ENCODE measurements around the gene RNF141. TPM values are rescaled to one million over a fixed set of nuclear protein-coding genes. Genes with fewer than 3 reads are reported as not detected.

The RNF141 gene
- total RNA-seq, 1 donor from 2014 or later, result 21.7 TPM

- TF ChIP-seq CTCF (conservative IDR thresholded peaks at IDR 0.05; ENCODE audit: low read depth, low read length), result no peak
- no peak overlapping the region for H3K4me3 ChIP-seq (ENCODE audit: low read depth, low read length)
- peak; percentile 18 for DNase-seq (ENCODE audit: low read depth)
Observed at GRCh38 chr11:10529279-10529678, 11.7 kb downstream of the RNF141 start.

GRCh38 chr11:10528121-10528520 lies 12.9 kb downstream of the RNF141 start:
- H3K4me3 ChIP-seq (ENCODE audit: low read depth, low read length), result no peak overlapping the region
- DNase-seq (ENCODE audit: low read depth), result no peak
- TF ChIP-seq CTCF (conservative IDR thresholded peaks at IDR 0.05; ENCODE audit: low read depth, low read length), result no peak

- no peak overlapping the region for H3K4me3 ChIP-seq (ENCODE audit: low read depth, low read length)
- no peak for TF ChIP-seq CTCF (conservative IDR thresholded peaks at IDR 0.05; ENCODE audit: low read depth, low read length)
- no peak for DNase-seq (ENCODE audit: low read depth)
Observed at GRCh38 chr11:10526974-10527918, 13.7 kb downstream of the RNF141 start.

- H3K4me3 ChIP-seq (ENCODE audit: low read depth, low read length), result no peak overlapping the region
- TF ChIP-seq CTCF (conservative IDR thresholded peaks at IDR 0.05; ENCODE audit: low read depth, low read length), result no peak
- DNase-seq (ENCODE audit: low read depth), result no peak
Observed at GRCh38 chr11:10524471-10524870, 16.5 kb downstream of the RNF141 start.

GRCh38 chr11:10522921-10523320 lies 18.1 kb downstream of the RNF141 start:
- no peak overlapping the region for H3K4me3 ChIP-seq (ENCODE audit: low read depth, low read length)
- TF ChIP-seq CTCF (conservative IDR thresholded peaks at IDR 0.05; ENCODE audit: low read depth, low read length), result no peak
- no peak for DNase-seq (ENCODE audit: low read depth)

GRCh38 chr11:10522276-10522675 lies 18.7 kb downstream of the RNF141 start:
- no peak for TF ChIP-seq CTCF (conservative IDR thresholded peaks at IDR 0.05; ENCODE audit: low read depth, low read length)
- DNase-seq (ENCODE audit: low read depth), result no peak
- no peak overlapping the region for H3K4me3 ChIP-seq (ENCODE audit: low read depth, low read length)

- TF ChIP-seq CTCF (conservative IDR thresholded peaks at IDR 0.05; ENCODE audit: low read depth, low read length), result no peak
- no peak overlapping the region for H3K4me3 ChIP-seq (ENCODE audit: low read depth, low read length)
- DNase-seq (ENCODE audit: low read depth), result no peak
Observed at GRCh38 chr11:10520562-10520961, 20.4 kb downstream of the RNF141 start.

Data from epithelial cell of proximal tubule (primary cell).